GM12878 (cell line): ENCODE data around the gene CFAP54. TPM values are rescaled to one million over a fixed set of nuclear protein-coding genes. Genes with fewer than 3 reads are reported as not detected.
"Not testable (repeated sequence)": the region's sequence is repeated elsewhere in the genome, so short reads cannot be mapped to it uniquely, and the experiment has no call there.

ENCODE experiments used
- ATAC-seq: fragments of 200-7000 bp; cut with Tn5 transposase; 3 replicates; pipeline ENCODE4 v1.9.1; 2020; ENCODE audit warnings: mild to moderate bottlenecking, moderate library complexity
- BruUV-seq: library from RNA; stranded (reverse); fragments of 400-500 nt; replicated peaks from 2 replicates; lab custom pipeline; 2021; lab: Mats Ljungman, UMichigan
- CTCF ChIA-PET: fragments of 300-600 bp; sonication (Branson Sonifier 250); formaldehyde crosslinking; extraction: SDS; loops from one replicate; lab custom pipeline; 2021; ENCODE audit warnings: inconsistent platforms; lab: Yijun Ruan, JAX
- POLR2A ChIA-PET: fragments of 350-600 bp; formaldehyde crosslinking; extraction: SDS; loops from one replicate; lab custom pipeline; 2021; ENCODE audit warnings: inconsistent platforms; lab: Charles Lee
- RAD21 ChIA-PET: fragments of 300-600 bp; sonication (Branson Sonifier 250); formaldehyde crosslinking; loops from one replicate; lab custom pipeline; 2023; ENCODE audit warnings: antibody characterized with exemption; ENCODE audit not compliant: unreplicated experiment; lab: Charles Lee
- SMC1A ChIA-PET: fragments of 300-600 bp; sonication (Branson Sonifier 250); formaldehyde crosslinking; loops from one replicate; lab custom pipeline; 2023; ENCODE audit not compliant: unreplicated experiment, uncharacterized antibody; lab: Charles Lee
- DNase-seq: peaks from one replicate; pipeline ENCODE4 v3.0.0-alpha.2; 2011; ENCODE audit warnings: low read depth, low spot score
- FAIRE-seq: peaks from 3 replicates; lab custom pipeline; 2011; peaks lifted over from hg19 to GRCh38; lab: Jason Lieb, UNC
- H2AFZ ChIP-seq: 2 replicates; pipeline ENCODE4 v1.6.0; 2011; ENCODE audit warnings: low read depth, low read length, control low read depth; ENCODE audit not compliant: control insufficient read depth
- H3K27ac ChIP-seq: 2 replicates; pipeline ENCODE4 v1.5.1; 2011; ENCODE audit warnings: control low read depth; ENCODE audit not compliant: control insufficient read depth, insufficient read depth
- H3K27me3 ChIP-seq, 2 experiments: replicated peaks in 1 of 2; 2 replicates each; pipeline versions ENCODE4 v1.6.0 to v1.6.1; 2011; ENCODE audit warnings: low read length in 1 of 2; ENCODE audit not compliant: control insufficient read depth in 2 of 2, insufficient read depth in 2 of 2
- H3K36me3 ChIP-seq, 2 experiments: 2 replicates each; pipeline ENCODE4 v1.5.1; 2011; ENCODE audit warnings: low read length in 1 of 2; ENCODE audit not compliant: control insufficient read depth in 2 of 2, insufficient read depth in 2 of 2
- H3K4me1 ChIP-seq: 2 replicates; pipeline ENCODE4 v1.6.1; 2011; ENCODE audit warnings: mild to moderate bottlenecking, low read length, moderate library complexity, mixed read lengths; ENCODE audit not compliant: control insufficient read depth, insufficient read depth
- H3K4me2 ChIP-seq: 2 replicates; pipeline ENCODE4 v1.6.0; 2011; ENCODE audit warnings: control low read depth; ENCODE audit not compliant: control insufficient read depth, insufficient read depth
- H3K4me3 ChIP-seq: fragments of 200-600 bp; sonication (generic); 2 replicates; pipeline ENCODE4 v1.5.1; 2016
- H3K79me2 ChIP-seq: 2 replicates; pipeline ENCODE4 v1.6.0; 2011; ENCODE audit warnings: low read length; ENCODE audit not compliant: control insufficient read depth, insufficient read depth
- H3K9ac ChIP-seq: 2 replicates; pipeline ENCODE4 v1.8.0; 2011; ENCODE audit warnings: low read length, control low read depth, mixed read lengths; ENCODE audit not compliant: control insufficient read depth, insufficient read depth
- H3K9me3 ChIP-seq: replicated peaks from 3 replicates; pipeline ENCODE4 v1.5.1; 2011; ENCODE audit warnings: mild to moderate bottlenecking, low read length; ENCODE audit not compliant: control insufficient read depth, insufficient read depth
- H4K20me1 ChIP-seq: 2 replicates; pipeline ENCODE4 v1.6.0; 2011; ENCODE audit not compliant: control insufficient read depth, insufficient read depth
- CHD4 ChIP-seq: fragments of 200-600 bp; sonication (generic); IDR thresholded peaks from 2 replicates; pipeline ENCODE4 v1.6.1; 2016; ENCODE audit warnings: mild to moderate bottlenecking
- DPF2 ChIP-seq: fragments of 450-650 bp; IDR thresholded peaks from 2 replicates; pipeline ENCODE4 v1.6.1; 2017; ENCODE audit warnings: mild to moderate bottlenecking
- ESRRA ChIP-seq: IDR thresholded peaks from 2 replicates; pipeline ENCODE4 v1.6.1; 2012; ENCODE audit warnings: mild to moderate bottlenecking, low read length, improper control_type of control experiment
- NRF1 ChIP-seq: conservative IDR thresholded peaks from 2 replicates; pipeline ENCODE4 v1.6.1; 2011; ENCODE audit warnings: mild to moderate bottlenecking, low read depth, low read length, improper control_type of control experiment
- PBX3 ChIP-seq: IDR thresholded peaks from 2 replicates; pipeline ENCODE4 v1.6.1; 2011; ENCODE audit warnings: mild to moderate bottlenecking, low read depth, low read length, moderate library complexity; ENCODE audit not compliant: insufficient replicate concordance
- ZNF207 ChIP-seq: fragments of 450-650 bp; IDR thresholded peaks from 2 replicates; pipeline ENCODE4 v1.6.1; 2014; ENCODE audit warnings: antibody characterized with exemption, mild to moderate bottlenecking, borderline replicate concordance
- ZNF687 ChIP-seq: fragments of 450-650 bp; IDR thresholded peaks from 2 replicates; pipeline ENCODE4 v1.6.1; 2017; ENCODE audit warnings: mild to moderate bottlenecking, moderate library complexity
- WGBS: methylation state at CpG from one replicate; pipeline ENCODE4 v1.1.6; 2016; ENCODE audit warnings: low lambda C conversion rate; ENCODE audit not compliant: insufficient replicate concordance, insufficient coverage; ENCODE audit errors: missing lambda C conversion rate; 5-methylcytosine and 5-hydroxymethylcytosine counted together
- in situ Hi-C: fragments of 300-500 bp; cut with MboI; formaldehyde crosslinking; loops from 9 replicates; pipeline ENCODE4 v1.14.3; 2018; ENCODE audit warnings: mixed read lengths
- intact Hi-C: fragments of 100-400 bp; cut with micrococcal nuclease; formaldehyde crosslinking; loops from one replicate; pipeline ENCODE4 v1.14.2; 2022; ENCODE audit not compliant: unreplicated experiment
- polyA plus RNA-seq, 11 experiments: library from polyadenylated mRNA; depleted of rRNA in 4 of 11; unstranded in 6 of 11; stranded (reverse) in 5 of 11; fragments of >200 nt; fragmentation: Nextera tagmentation in 4 of 11; fragmentation: Illumina TruSeq in 1 of 11; extraction: Ambion mirVana in 4 of 11; extraction: Trizol in 1 of 11; gene quantifications; 1 replicate in 1 of 11; 2 replicates in 10 of 11; pipeline versions ENCODE4 v1.2.1 to v1.2.3, GENCODE V29; 2011 to 2016; ENCODE audit warnings: inconsistent platforms in 2 of 11, missing spikeins in 2 of 11, low read depth in 1 of 11
- total RNA-seq, 4 experiments: library from RNA; depleted of rRNA in 3 of 4; stranded (reverse); fragments of >200 nt in 3 of 4; fragmentation: Illumina TruSeq in 1 of 4; extraction: Trizol in 1 of 4; gene quantifications; 2 replicates each; pipeline versions ENCODE4 v1.2.1 to v1.2.3, GENCODE V29; 2013 to 2021

The CFAP54 gene
- total and polyA plus RNA-seq, 10 of the 15 experiments (the other 5 are each of a cell fraction or from before 2014, with no cell fraction given), result 0.19 to 1.5 (median 0.56) TPM

DNA sequence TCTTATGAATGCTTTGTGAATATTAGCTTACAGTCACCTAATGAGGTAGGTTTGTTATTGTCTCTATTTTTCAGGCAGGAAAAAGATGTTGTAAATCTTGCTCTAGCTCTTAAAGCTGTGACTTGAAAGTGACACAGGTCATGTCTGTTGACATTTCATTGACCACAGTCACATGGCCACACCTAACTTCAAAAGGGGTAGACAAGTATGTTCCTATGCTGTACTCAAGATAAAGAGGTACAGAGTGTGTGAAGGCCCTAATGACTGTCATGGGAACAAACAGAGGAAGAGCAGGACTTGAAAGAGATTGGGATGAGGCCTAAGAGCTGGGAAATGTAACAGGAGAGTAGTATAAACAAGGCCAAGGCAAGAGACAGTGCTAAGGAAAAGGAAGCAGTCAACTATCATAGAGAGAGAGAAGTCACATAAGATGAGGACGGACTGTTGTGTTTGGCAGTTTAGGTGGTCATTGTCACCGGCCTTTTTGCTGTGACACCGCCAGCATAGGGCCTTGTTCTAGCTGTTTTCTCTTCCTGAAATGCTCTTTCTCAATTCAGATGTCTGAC, 181.0 kb downstream of the CFAP54 start:
- no peaks in the 10 kb centered on the region for H3K36me3 ChIP-seq
- H3K4me2 ChIP-seq, result no peak overlapping the region
- RAD21 ChIA-PET, result no interaction called here
- no peak for ATAC-seq
- intact Hi-C loops, result no loop called here
- POLR2A ChIA-PET, result no interaction called here
- 57% methylated on average over 3 of the region's 3 CpGs for whole genome bisulfite sequencing
- no peak for FAIRE-seq
- no peaks in the 10 kb centered on the region for H3K4me1 ChIP-seq
- no peak overlapping the region for H3K27ac ChIP-seq
- no peaks in the 10 kb centered on the region for H3K79me2 ChIP-seq
- CTCF ChIA-PET, result no interaction called here
- no peak overlapping the region for H3K9ac ChIP-seq
- H2AFZ ChIP-seq, result no peak overlapping the region
- in situ Hi-C loops, result no loop called here
- no peaks in the 10 kb centered on the region for H3K27me3 ChIP-seq
- H3K9me3 ChIP-seq, result no peaks in the 10 kb centered on the region; the same call in 2 of the 3 replicates
- TF ChIP-seq CHD4 (no peak), ESRRA (no peak), PBX3 (no peak), NRF1 (no peak), ZNF687 (no peak), DPF2 (no peak), ZNF207 (no peak)
- no peak overlapping the region for H3K4me3 ChIP-seq
- DNase-seq, result no peak
- SMC1A ChIA-PET, result interaction anchor here (1.1 to 1.2 kb wide), 2 partner anchors 12 to 36 kb away, joined by 3 read pairs; no protein-coding TSS in a partner anchor
- BruUV-seq, result no TSS peak
- no peaks in the 10 kb centered on the region for H4K20me1 ChIP-seq

- SMC1A ChIA-PET, H3K27me3 ChIP-seq, in situ Hi-C loops, RAD21 ChIA-PET, H3K36me3 ChIP-seq, H4K20me1 ChIP-seq, H3K79me2 ChIP-seq, H3K9ac ChIP-seq, CTCF ChIA-PET, H2AFZ ChIP-seq, BruUV-seq, H3K9me3 ChIP-seq, H3K4me2 ChIP-seq, DNase-seq, H3K27ac ChIP-seq, FAIRE-seq, H3K4me1 ChIP-seq, H3K4me3 ChIP-seq, intact Hi-C loops, POLR2A ChIA-PET, ATAC-seq: not testable (repeated sequence)
- WGBS, result 52% methylated on average over 3 of the region's 3 CpGs
Measured at GRCh38 chr12:96675519-96675918, 186.1 kb downstream of the CFAP54 start.
